Activated naive CD8-positive, alpha-beta T cell treated with anti-CD3 and anti-CD28 coated beads, Interleukin-2, amount 50 U/mL, for 24 hours (primary cell): ENCODE data around the gene DIPK1A.
A peak's percentile ranks its signal among the peaks of the same experiment; 100 is the strongest.

Experiments
- ATAC-seq: fragments of 150-1000 bp; cut with Tn5 transposase; one replicate; pipeline ENCODE4 v1.10.0; 2021
- DNase-seq: peaks from one replicate; pipeline ENCODE4 v3.0.0; 2021
- H3K27ac Mint-ChIP-seq: one replicate; pipeline ENCODE4 v1.8.0; 2021; ENCODE audit warnings: mild to moderate bottlenecking, mixed read lengths
- H3K27me3 Mint-ChIP-seq: one replicate; pipeline ENCODE4 v1.8.0; 2021; ENCODE audit warnings: mixed read lengths
- H3K36me3 Mint-ChIP-seq: one replicate; pipeline ENCODE4 v1.8.0; 2021; ENCODE audit warnings: low read depth, mixed read lengths
- H3K4me1 Mint-ChIP-seq: one replicate; pipeline ENCODE4 v1.8.0; 2021; ENCODE audit warnings: mixed read lengths
- H3K4me3 Mint-ChIP-seq: one replicate; pipeline ENCODE4 v1.8.0; 2021; ENCODE audit warnings: mild to moderate bottlenecking, moderate library complexity, mixed read lengths
- H3K9me3 Mint-ChIP-seq: one replicate; pipeline ENCODE4 v1.8.0; 2021; ENCODE audit warnings: mixed read lengths

The DIPK1A gene

DNA sequence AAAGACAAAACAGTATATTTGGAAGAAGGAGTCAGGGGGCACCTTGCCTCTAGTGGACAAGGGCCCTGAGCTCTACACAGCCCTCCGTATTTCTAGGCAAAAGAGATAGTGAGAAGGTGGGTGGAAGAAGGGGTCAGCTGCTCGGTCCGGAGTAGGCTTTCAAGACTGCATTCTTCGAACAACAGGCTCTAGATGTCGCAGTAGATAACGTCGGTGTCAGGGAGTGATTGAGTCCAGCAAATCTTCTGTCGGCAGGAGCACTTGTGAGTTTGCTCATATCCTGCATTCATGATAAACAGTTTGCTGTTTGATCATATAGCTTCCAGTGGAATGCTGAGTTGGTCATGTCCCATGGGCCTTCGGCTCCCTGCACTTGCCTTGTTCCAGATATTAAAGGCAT is 36.8 kb downstream of the DIPK1A start:
- DNase-seq: no peak
- Mint-ChIP-seq H3K27ac (no peak overlapping the region), H3K4me3 (no peak overlapping the region), H3K9me3 (peaks cover 7% of the 10 kb centered on the region), H3K27me3 (no peaks in the 10 kb centered on the region), H3K4me1 (peaks cover 13% of the 10 kb centered on the region), H3K36me3 (peaks cover 12% of the 10 kb centered on the region)
- ATAC-seq: no peak

DNA sequence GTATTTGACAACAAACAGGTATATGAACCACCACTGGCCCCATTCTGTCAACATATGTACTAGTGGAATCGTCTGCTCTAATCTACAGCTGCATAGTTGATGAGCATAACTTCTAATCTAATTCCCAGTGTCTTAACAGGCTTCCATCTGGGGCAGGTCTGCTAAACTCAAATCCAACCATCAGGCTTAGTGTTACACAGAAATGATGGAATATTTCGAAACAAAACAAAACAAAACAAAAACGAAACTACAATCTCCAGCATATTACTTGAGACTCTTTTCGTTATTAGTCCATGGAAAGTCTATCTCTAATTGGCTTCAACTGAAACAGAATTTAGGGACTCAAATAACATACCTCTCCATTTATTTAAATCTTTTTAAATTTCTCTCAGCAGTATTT is 37.6 kb downstream of the DIPK1A start:
- no peak for ATAC-seq
- H3K27ac Mint-ChIP-seq: no peak overlapping the region
- DNase-seq: no peak
- peaks cover 8% of the 10 kb centered on the region for H3K4me1 Mint-ChIP-seq
- peaks cover 14% of the 10 kb centered on the region for H3K36me3 Mint-ChIP-seq
- no peaks in the 10 kb centered on the region for H3K27me3 Mint-ChIP-seq
- no peak overlapping the region for H3K4me3 Mint-ChIP-seq
- H3K9me3 Mint-ChIP-seq: peaks cover 7% of the 10 kb centered on the region

DNA sequence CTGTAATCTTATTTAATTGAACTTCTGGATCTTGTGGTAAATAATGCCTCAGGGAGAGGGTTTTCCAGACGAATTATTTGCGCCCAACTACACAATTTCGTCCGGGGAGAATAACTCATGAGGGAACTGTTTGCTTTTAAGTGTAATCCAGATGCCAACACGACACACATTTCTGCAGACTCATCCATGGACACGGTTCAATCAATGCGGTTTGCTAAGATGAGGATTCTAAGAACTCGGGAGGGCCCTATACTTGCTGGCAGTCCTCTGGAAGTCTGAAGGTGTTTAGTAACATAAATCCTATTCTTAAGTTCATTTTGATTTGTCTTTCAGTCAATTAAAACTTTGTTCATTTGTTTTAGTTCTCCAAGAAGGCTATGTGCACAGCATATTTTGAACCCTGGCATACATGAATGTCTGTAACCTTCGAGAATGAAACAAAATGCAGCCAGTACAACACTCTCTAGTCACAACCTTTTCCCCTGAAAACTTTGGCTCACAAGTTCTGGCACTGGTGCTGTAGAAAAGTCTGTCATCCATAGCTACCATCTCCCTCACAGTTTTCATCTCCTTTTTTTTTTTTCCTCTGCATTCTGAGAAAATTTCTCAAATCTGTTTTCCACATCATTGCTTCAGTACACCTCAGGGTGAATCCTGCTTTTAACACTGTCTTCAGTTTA is 38.8 kb downstream of the DIPK1A start:
- Mint-ChIP-seq H3K27me3 (no peaks in the 10 kb centered on the region), H3K36me3 (peaks cover 14% of the 10 kb centered on the region), H3K4me1 (peaks cover 5% of the 10 kb centered on the region), H3K4me3 (no peak overlapping the region), H3K27ac (peak overlapping the region; percentile 0), H3K9me3 (peaks cover 7% of the 10 kb centered on the region)
- no peak for DNase-seq
- ATAC-seq: no peak

DNA sequence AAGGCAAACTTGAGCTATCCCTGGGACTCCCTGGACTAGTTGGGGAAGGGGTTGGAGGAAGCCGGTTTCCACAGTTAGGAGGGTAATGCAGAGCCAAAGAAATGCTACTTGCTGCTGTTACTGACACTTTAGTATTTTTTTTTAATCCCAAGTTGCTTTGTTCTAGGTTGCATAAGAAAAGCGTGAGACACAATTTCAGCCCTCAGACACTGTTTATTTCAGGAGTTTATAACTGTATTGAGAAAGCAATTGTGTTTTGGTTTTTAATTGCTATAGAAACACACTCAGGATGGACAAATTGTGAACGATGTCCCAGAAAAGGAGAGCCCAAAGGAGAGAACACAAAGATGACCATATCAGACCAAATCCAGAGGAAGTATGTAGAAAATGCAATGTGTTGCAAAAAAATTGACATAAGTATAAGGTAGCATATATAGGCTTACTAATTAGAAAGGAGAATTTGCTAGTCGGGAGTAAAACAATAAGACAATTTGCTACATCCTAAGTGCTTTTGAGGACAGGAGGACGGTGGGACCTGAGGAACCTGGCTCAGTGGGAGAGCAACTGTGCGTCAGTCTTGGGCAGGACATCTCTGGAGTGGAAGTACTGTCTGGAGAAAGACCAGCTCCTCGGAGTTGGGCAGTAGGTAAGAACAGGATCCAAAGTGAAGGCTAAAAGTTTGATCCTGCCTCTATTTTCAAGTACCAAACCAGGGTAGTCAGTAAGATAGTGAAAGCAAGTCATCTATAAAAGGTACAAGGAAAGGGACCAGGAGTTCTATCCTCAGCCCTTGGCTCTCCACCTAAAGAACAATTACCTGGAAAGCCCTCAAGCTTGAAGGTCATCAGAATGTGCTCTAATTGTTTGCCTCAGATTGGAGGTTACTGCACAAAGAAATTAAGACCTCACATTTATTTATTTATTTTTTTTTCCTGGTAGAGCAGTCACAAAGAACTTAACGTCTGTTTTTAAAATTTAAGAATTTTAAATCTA is 39.9 kb downstream of the DIPK1A start:
- DNase-seq: no peak
- Mint-ChIP-seq H3K4me1 (peaks cover 3% of the 10 kb centered on the region), H3K36me3 (peaks cover 14% of the 10 kb centered on the region), H3K27me3 (no peaks in the 10 kb centered on the region), H3K9me3 (peaks cover 7% of the 10 kb centered on the region), H3K4me3 (no peak overlapping the region), H3K27ac (no peak overlapping the region)
- ATAC-seq: no peak

DNA sequence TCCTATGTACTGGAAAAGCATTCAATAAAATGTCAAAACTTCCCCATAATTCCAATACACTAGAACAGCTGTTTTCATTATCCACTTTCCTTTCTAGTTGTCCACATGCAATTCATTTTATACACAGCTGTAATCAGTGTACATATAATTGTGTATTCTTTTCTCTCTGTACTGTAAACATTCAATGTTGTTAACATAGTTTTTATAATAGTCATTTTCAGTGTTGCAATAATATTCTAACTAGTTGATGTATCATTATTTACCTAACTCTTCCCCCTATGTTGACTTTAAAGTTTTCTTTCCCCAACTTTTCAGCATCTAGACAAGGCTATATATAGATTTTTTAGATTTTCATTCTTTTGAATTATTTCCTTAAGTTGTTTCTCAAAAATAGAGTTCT is 44.4 kb downstream of the DIPK1A start:
- Mint-ChIP-seq H3K9me3 (peaks cover 7% of the 10 kb centered on the region), H3K4me3 (no peak overlapping the region), H3K27me3 (no peaks in the 10 kb centered on the region), H3K36me3 (peaks cover 14% of the 10 kb centered on the region), H3K4me1 (peaks cover 9% of the 10 kb centered on the region), H3K27ac (no peak overlapping the region)
- DNase-seq (no peak), ATAC-seq (no peak)

DNA sequence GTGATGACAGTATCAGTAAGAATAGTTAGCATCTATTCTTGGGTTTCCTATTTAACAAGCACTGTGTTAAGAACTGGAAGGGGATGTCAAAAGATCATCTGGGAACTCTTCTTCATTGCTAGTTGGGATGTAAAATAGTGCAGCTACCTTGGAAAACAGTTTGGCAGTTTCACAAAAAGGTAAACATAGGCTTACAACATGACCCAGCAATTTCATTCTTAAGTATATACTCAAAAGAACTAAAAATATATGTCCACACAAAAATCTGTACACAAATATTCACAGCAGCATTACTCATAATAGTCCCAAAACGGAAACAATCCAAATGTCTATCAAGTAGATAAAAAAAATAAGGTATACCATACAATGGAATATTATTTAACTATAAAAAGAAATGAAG is 45.7 kb downstream of the DIPK1A start:
- Mint-ChIP-seq H3K27ac (no peak overlapping the region), H3K4me3 (no peak overlapping the region), H3K27me3 (no peaks in the 10 kb centered on the region), H3K4me1 (peaks cover 12% of the 10 kb centered on the region), H3K36me3 (peaks cover 10% of the 10 kb centered on the region), H3K9me3 (peaks cover 4% of the 10 kb centered on the region)
- ATAC-seq (no peak), DNase-seq (no peak)

DNA sequence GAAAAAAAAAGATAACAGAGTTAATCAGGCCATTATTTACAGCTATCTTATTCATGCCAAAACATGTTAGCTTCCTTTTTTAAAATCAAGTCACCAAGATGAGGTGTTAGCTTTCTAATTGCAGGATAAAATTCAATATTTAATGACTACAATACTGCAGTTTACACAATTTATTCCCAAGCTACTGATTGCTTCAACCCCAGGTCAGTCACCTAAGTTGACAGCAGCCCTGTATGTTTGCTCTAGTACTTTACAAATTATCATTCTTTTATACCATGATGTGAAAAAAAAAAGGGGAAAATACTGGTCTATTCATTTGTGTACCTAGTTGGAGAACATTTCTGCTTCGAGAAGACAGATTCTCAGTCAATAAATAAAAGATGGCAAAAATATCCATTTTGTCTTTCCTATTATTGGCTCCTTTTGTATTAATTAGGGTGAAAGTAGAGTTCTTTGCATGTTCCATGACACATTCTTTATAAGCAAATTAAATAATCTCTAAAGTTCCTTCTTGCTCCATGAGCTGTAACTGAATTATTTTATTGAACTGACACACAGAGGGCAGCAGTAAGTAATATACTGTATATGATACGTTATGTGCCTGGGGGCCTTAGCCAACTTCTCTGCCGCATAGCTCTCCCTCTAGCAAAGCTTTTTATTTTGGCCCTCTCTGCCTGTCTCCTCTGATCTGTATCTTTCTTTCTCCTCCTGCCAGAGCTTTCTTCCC is 48.0 kb downstream of the DIPK1A start:
- H3K4me1 Mint-ChIP-seq: peaks cover 16% of the 10 kb centered on the region
- H3K36me3 Mint-ChIP-seq: peaks cover 6% of the 10 kb centered on the region
- DNase-seq: no peak
- no peaks in the 10 kb centered on the region for H3K27me3 Mint-ChIP-seq
- H3K27ac Mint-ChIP-seq: no peak overlapping the region
- no peak overlapping the region for H3K4me3 Mint-ChIP-seq
- H3K9me3 Mint-ChIP-seq: no peaks in the 10 kb centered on the region
- ATAC-seq: no peak

DNA sequence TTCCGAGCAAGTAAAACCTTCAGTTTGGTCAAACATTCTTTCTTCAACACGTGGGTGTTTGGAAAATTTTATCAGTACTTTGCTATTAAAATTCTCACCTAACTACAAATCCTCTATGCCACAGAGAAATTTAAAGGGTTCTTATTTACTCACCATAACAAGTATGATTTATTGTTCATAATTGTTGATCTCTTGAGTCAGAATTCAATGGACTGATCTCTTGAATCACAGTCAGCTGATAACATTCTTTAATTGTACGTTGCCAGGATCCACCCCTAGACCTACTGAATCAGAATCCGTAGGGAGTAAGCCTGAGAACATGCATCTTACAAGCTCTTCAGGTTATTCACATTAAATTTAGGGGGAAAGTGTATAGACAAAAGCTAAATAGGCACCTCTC is 51.2 kb downstream of the DIPK1A start:
- Mint-ChIP-seq H3K9me3 (no peaks in the 10 kb centered on the region), H3K36me3 (peaks cover 10% of the 10 kb centered on the region), H3K27ac (no peak overlapping the region), H3K4me1 (peaks cover 23% of the 10 kb centered on the region), H3K4me3 (no peak overlapping the region), H3K27me3 (no peaks in the 10 kb centered on the region)
- no peak for ATAC-seq
- DNase-seq: no peak

DNA sequence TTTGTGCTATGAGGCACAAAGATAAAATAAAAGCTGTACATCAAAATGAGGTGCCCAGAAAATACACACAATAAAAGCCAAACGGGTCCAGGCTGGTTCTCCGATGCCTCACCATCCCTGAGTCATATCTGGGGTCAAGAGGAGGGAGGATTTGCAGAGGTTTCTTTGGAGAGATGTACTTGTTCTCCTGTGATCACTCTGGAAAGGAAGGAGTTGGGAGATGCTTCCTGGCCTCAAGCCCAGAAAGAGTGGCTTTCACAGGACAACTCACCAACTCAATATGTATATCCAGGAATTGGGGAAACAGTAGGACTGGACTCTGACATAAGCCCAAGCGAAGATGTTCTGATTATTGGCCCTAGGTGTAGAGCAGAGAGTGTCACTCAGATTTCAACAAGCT is 51.9 kb downstream of the DIPK1A start:
- DNase-seq (no peak), ATAC-seq (no peak)
- Mint-ChIP-seq H3K4me3 (no peak overlapping the region), H3K36me3 (peaks cover 10% of the 10 kb centered on the region), H3K27ac (no peak overlapping the region), H3K9me3 (no peaks in the 10 kb centered on the region), H3K27me3 (no peaks in the 10 kb centered on the region), H3K4me1 (peaks cover 28% of the 10 kb centered on the region)

DNA sequence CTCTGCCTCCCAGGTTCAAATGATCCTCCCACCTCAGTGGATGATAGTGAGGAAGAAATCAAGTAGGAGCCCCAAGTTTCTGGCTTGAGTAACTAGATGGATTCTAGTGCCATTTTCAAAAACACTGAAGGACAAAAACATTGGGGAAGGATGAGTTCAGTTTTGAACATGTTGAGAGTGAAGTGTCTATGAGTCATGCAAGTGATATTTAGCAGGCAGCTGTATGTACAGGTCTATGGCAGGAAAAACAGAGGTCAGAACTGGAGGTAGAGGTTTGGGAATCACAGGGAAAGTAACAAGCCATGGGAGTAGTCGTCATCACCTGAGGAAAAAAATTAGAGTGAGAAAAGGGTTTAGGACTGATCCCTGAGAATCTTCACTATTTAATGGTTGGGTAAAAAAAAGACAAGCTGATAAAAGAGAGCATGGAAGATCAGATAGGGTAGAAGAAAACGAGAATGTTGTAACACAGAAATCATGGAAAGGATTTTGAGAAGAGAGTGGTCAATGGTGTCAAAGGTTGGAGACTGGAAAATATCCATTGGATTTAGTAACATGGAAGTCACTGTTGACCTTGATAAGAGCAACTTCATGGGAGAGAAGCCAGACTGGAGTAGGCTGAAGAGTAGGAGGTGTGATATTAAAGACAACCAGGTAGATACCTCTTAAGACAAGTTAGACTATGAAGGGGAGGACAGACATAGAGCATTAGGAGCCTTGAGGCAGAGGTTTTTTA is 53.1 kb downstream of the DIPK1A start:
- peaks cover 34% of the 10 kb centered on the region for H3K4me1 Mint-ChIP-seq
- no peaks in the 10 kb centered on the region for H3K9me3 Mint-ChIP-seq
- H3K4me3 Mint-ChIP-seq: no peak overlapping the region
- ATAC-seq: peak; percentile 88
- DNase-seq: no peak
- peaks cover 10% of the 10 kb centered on the region for H3K36me3 Mint-ChIP-seq
- H3K27ac Mint-ChIP-seq: no peak overlapping the region
- no peaks in the 10 kb centered on the region for H3K27me3 Mint-ChIP-seq

DNA sequence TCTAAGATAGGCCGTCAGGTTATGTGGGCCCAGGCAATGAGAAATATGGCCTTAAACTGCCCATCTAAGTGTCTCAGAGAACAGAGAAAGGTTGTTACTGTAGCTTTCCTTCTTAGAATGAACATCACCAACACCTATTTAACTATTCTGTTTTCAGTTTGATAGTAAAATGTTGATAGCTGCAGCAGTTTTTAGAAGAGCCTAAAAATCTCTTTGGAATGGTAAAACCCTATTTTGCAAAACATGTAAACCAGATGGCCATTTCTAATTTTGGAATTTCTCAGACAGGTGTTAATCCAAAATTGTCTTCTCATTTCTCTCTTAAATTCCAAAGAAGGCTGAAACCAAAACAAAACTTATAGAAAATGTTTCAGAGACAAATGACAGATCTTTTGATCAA is 57.5 kb downstream of the DIPK1A start:
- Mint-ChIP-seq H3K27me3 (no peaks in the 10 kb centered on the region), H3K27ac (no peak overlapping the region), H3K9me3 (peaks cover 20% of the 10 kb centered on the region), H3K36me3 (peaks cover 15% of the 10 kb centered on the region), H3K4me1 (peaks cover 32% of the 10 kb centered on the region), H3K4me3 (no peak overlapping the region)
- ATAC-seq: no peak
- DNase-seq: no peak

DNA sequence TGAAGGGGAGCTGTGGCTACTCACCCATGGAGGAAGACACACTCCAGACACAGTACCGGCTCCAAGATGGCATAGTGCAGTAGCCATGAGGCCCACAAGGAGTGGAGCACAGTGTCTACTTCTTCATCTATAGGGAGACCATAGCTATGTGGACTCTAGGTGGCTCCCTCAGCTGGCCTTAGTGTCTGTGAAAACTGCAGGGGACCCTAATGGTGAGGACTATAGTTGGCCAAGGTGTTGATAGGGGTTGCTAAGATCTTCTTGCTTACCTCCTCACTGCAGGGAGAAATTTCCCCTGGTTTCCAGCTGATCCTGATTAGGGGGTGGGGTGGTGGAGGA is 58.9 kb downstream of the DIPK1A start:
- no peak overlapping the region for H3K27ac Mint-ChIP-seq

DNA sequence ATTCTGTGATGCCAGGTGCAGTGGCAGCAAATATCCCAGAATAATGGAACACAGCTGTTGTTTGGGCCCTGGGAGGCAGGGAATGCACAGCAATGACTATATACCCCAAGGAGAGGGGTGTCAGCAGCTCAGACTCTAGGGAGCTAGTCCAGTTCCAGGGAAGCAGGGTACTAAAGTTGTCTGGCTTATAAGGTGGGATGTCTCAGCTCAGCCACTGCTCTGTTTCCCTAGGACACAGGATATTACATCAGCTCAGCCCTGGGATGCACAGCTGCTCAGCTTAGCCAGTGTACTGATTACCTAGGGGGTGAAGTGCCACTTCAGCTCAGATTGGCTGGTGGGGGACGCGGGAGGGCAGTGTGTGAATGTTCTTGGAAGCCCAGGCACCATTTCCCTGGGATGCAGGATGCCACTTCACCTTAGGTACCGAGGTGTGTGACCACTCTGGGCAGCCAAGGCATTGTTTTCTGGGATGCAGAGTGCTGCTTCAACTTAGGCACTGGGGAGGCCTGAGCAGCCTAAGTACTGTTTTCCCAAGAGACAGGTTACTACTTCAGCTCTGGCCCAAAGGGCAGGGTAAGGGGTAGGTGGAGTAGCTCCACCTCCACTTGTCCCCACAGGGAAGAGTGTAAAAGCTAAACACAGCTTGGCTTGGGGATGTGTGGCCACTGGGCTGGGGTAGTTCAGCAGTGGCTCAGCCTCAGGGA is 59.4 kb downstream of the DIPK1A start:
- no peak for ATAC-seq
- Mint-ChIP-seq H3K4me3 (no peak overlapping the region), H3K4me1 (peaks cover 25% of the 10 kb centered on the region), H3K36me3 (peaks cover 13% of the 10 kb centered on the region), H3K27ac (no peak overlapping the region), H3K9me3 (peaks cover 28% of the 10 kb centered on the region), H3K27me3 (no peaks in the 10 kb centered on the region)
- DNase-seq: no peak

More for the DNA sequence above, 58.9 kb downstream of the DIPK1A start:
- no peaks in the 10 kb centered on the region for H3K27me3 Mint-ChIP-seq
- H3K36me3 Mint-ChIP-seq: peaks cover 13% of the 10 kb centered on the region
- H3K4me3 Mint-ChIP-seq: no peak overlapping the region
- no peak for DNase-seq
- peaks cover 28% of the 10 kb centered on the region for H3K9me3 Mint-ChIP-seq
- peaks cover 25% of the 10 kb centered on the region for H3K4me1 Mint-ChIP-seq
- ATAC-seq: no peak

DNA sequence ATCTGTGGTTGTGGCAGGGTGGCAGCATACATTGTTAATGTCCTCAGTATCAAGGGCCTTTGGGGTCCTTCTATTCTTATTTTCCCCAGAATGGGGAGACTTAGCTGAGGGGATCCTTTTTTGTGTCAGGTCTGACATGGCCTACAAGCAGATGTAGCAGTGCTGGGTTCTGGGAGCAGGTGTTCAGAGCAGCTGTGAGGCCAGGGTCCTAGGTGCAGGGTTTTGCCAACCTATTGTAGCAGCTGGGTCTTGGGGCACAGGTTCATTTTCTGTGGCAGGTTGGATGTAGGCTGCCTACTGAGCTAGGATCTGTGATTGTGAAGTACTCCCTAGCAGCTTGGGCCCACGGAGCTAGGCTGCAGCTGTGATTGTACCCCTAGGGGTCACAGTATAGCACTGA is 60.1 kb downstream of the DIPK1A start:
- H3K27me3 Mint-ChIP-seq: no peaks in the 10 kb centered on the region
- H3K4me1 Mint-ChIP-seq: peaks cover 25% of the 10 kb centered on the region
- DNase-seq: no peak
- no peak overlapping the region for H3K4me3 Mint-ChIP-seq
- peaks cover 28% of the 10 kb centered on the region for H3K9me3 Mint-ChIP-seq
- no peak overlapping the region for H3K27ac Mint-ChIP-seq
- peaks cover 13% of the 10 kb centered on the region for H3K36me3 Mint-ChIP-seq
- no peak for ATAC-seq
